HG02623 (cell line): Measurements from ENCODE around the gene TBX22.
"Not testable (repeated sequence)": the region's sequence is repeated elsewhere in the genome, so short reads cannot be mapped to it uniquely, and the experiment has no call there.

Experiments used
- ATAC-seq: cut with Tn5 transposase; IDR thresholded peaks from one replicate; pipeline ENCODE4 v1.9.1; 2021; ENCODE audit warnings: moderate library complexity; ENCODE audit not compliant: unreplicated experiment

The TBX22 gene

GRCh38 chrX:80014141-80014940 lies at the start of gene TBX22:
Gene TBX22, plus strand, starts transcription at chrX:80014753. Its CDS starts 7,517 bp downstream, at chrX:80022270.
- ATAC-seq = no peak

- no peak for ATAC-seq
Observed at GRCh38 chrX:79975605-79976004, 38.9 kb upstream of the TBX22 start.

- ATAC-seq = no peak
Observed at GRCh38 chrX:80004458-80004857, 10.1 kb upstream of the TBX22 start.

GRCh38 chrX:80011522-80011921 lies 3.0 kb upstream of the TBX22 start:
- ATAC-seq = no peak

GRCh38 chrX:80016182-80016581 lies 1.6 kb downstream of the TBX22 start:
- ATAC-seq = no peak

GRCh38 chrX:80021621-80022020 lies 7.1 kb downstream of the TBX22 start:
- ATAC-seq = no peak

GRCh38 chrX:80022363-80023031 lies 7.9 kb downstream of the TBX22 start:
- no peak for ATAC-seq

GRCh38 chrX:80026116-80026515 lies 11.6 kb downstream of the TBX22 start:
- no peak for ATAC-seq

GRCh38 chrX:80066156-80066555 lies 51.6 kb downstream of the TBX22 start:
- not testable (repeated sequence) for ATAC-seq

- not testable (repeated sequence) for ATAC-seq
Observed at GRCh38 chrX:80075625-80076024, 61.1 kb downstream of the TBX22 start.
